Left lobe of liver (tissue), 2 donors: Measurements from ENCODE around the gene GCNT3. TPM values are rescaled to one million over a fixed set of nuclear protein-coding genes. Genes with fewer than 3 reads are reported as not detected.
"Not testable (repeated sequence)": the region's sequence is repeated elsewhere in the genome, so short reads cannot be mapped to it uniquely, and the experiment has no call there.

Experiments
- ATAC-seq: fragments of 200-7000 bp; cut with Tn5 transposase; one replicate; pipeline ENCODE4 v1.9.1; 2020; ENCODE audit warnings: mild to moderate bottlenecking, moderate library complexity
- DNase-seq: peaks from one replicate; pipeline ENCODE4 v3.0.0-alpha.2; 2020; ENCODE audit warnings: low spot score
- total RNA-seq: library from RNA; stranded (reverse); gene quantifications from one replicate; pipeline ENCODE4 v1.2.1, GENCODE V29; 2021
- donor health status: DM: no; HTN: no; CAD: no; lungs with moderate emphysema.
- donor health status: DM: no; HTN: yes; CAD: no.

Gene GCNT3
- total RNA-seq, 1 donor from 2014 or later, result 0.30 TPM

- DNase-seq, result no peak
- ATAC-seq, result no peak
Observed at GRCh38 chr15:59615661-59616060, 4.1 kb downstream of the GCNT3 start.

- DNase-seq, result no peak
- no peak for ATAC-seq
Observed at GRCh38 chr15:59616379-59616778, 4.8 kb downstream of the GCNT3 start.

GRCh38 chr15:59618406-59618805 lies 6.8 kb downstream of the GCNT3 start:
- no peak for ATAC-seq
- no peak for DNase-seq

- peak; percentile 30 for ATAC-seq
Observed at GRCh38 chr15:59622289-59622688, 10.7 kb downstream of the GCNT3 start.

GRCh38 chr15:59632714-59633113 lies 21.1 kb downstream of the GCNT3 start:
- DNase-seq, result no peak
- ATAC-seq, result peak; percentile 16

More at GRCh38 chr15:59622289-59622688, 10.7 kb downstream of the GCNT3 start:
- no peak for DNase-seq

GRCh38 chr15:59636184-59636583 lies 24.6 kb downstream of the GCNT3 start:
- no peak for DNase-seq
- ATAC-seq, result no peak

GRCh38 chr15:59637507-59637906 lies 25.9 kb downstream of the GCNT3 start:
- ATAC-seq, DNase-seq: not testable (repeated sequence)

GRCh38 chr15:59642351-59642750 lies 30.8 kb downstream of the GCNT3 start:
- ATAC-seq, result no peak

GRCh38 chr15:59644756-59645155 lies 33.2 kb downstream of the GCNT3 start:
- DNase-seq (no peak), ATAC-seq (no peak)

More at GRCh38 chr15:59642351-59642750, 30.8 kb downstream of the GCNT3 start:
- DNase-seq, result no peak

- not testable (repeated sequence) for DNase-seq, ATAC-seq
Observed at GRCh38 chr15:59645812-59646211, 34.2 kb downstream of the GCNT3 start.

GRCh38 chr15:59646277-59646676 lies 34.7 kb downstream of the GCNT3 start:
- DNase-seq (no peak), ATAC-seq (no peak)

- ATAC-seq, result no peak
Observed at GRCh38 chr15:59647085-59647484, 35.5 kb downstream of the GCNT3 start.

GRCh38 chr15:59649603-59650002 lies 38.0 kb downstream of the GCNT3 start:
- ATAC-seq (no peak), DNase-seq (no peak)

More at GRCh38 chr15:59647085-59647484, 35.5 kb downstream of the GCNT3 start:
- no peak for DNase-seq

- ATAC-seq, result no peak
- no peak for DNase-seq
Observed at GRCh38 chr15:59654046-59654445, 42.5 kb downstream of the GCNT3 start.

GRCh38 chr15:59656897-59657634 lies 45.5 kb downstream of the GCNT3 start, which contains the start of gene GTF2A2:
TSS of gene GTF2A2 (minus strand) at chr15:59657515. CDS start at chr15:59652277, 5,238 bp downstream.
- peak; percentile 98 for ATAC-seq

GRCh38 chr15:59657635-59658125 lies 46.1 kb downstream of the GCNT3 start:
- ATAC-seq (peak; percentile 14), DNase-seq (no peak)

More at GRCh38 chr15:59656897-59657634, 45.5 kb downstream of the GCNT3 start, which contains the start of gene GTF2A2:
- DNase-seq, result peak; percentile 96

- ATAC-seq, result peak; percentile 25
- no peak for DNase-seq
Observed at GRCh38 chr15:59659366-59659765, 47.8 kb downstream of the GCNT3 start.

GRCh38 chr15:59662260-59662659 lies 50.7 kb downstream of the GCNT3 start:
- DNase-seq, result no peak
- ATAC-seq, result no peak

- ATAC-seq, result no peak
- DNase-seq, result no peak
Observed at GRCh38 chr15:59668556-59668955, 57.0 kb downstream of the GCNT3 start.
